ENCODE measurements around the gene MRPS23. TPM values are rescaled to one million over a fixed set of nuclear protein-coding genes. Genes with fewer than 3 reads are reported as not detected.
A peak's percentile ranks its signal among the peaks of the same experiment; 100 is the strongest.
"Not testable (repeated sequence)": the region's sequence is repeated elsewhere in the genome, so short reads cannot be mapped to it uniquely, and the experiment has no call there.

MRPS23 gene
- total RNA-seq, 1 donor from 2014 or later = 87.0 TPM

DNA sequence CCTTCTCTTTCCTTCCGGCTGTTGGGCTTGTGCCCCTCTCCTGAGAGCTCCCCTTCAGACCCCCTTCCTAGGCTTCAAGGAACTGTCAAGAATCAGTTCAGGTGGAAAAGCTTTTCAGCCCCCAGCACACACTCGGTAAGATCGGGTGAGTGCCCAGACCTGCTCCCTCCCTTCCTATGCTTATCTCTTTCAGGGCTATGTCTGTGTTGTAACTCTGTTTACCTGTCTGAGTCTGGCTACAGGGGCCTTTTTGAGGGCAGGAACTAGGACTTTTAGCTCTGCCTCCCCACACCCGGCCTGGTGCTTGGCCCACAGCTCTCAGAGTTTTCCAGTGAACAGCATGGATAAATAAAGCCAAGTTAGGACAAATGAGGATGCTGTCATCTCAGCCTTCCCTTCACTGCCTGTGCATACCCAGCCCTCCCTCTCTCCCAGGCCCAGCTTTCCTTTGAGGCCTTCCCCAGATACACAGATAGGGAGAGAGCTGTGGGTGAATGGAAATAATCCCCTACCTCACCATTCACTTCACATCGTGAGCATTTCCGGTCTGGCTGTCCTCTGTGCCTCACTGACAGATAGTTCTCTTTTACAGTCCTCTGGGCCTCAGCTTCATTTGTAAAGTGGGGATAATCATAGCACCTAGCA, 5.7 kb upstream of the MRPS23 start:
- no peak overlapping the region for H3K4me3 Mint-ChIP-seq
- H3K9me3 Mint-ChIP-seq = no peaks in the 10 kb centered on the region
- H3K27me3 Mint-ChIP-seq (ENCODE audit: insufficient read depth) = peaks cover 17% of the 10 kb centered on the region
- intact Hi-C loops (cut with micrococcal nuclease) = no loop called here
- H3K27ac Mint-ChIP-seq = no peak overlapping the region
- DNase-seq (ENCODE audit: low spot score) = no peak
- peaks cover 8% of the 10 kb centered on the region for H3K4me1 Mint-ChIP-seq (ENCODE audit: low read depth)
- no peaks in the 10 kb centered on the region for H3K36me3 Mint-ChIP-seq (ENCODE audit: low read depth)

- H3K27me3 Mint-ChIP-seq (ENCODE audit: insufficient read depth) = peaks cover 5% of the 10 kb centered on the region
These were observed 3.9 kb upstream of the MRPS23 start for GRCh38 chr17:57853695-57854094.

GRCh38 chr17:57852955-57853328, 3.1 kb upstream of the MRPS23 start:
- Mint-ChIP-seq H3K36me3 (ENCODE audit: low read depth) (peaks cover 11% of the 10 kb centered on the region), H3K4me3 (no peak overlapping the region)
- intact Hi-C loops (cut with micrococcal nuclease) = loop anchor here (5.0 kb wide), 2 partner anchors 499 to 1021 kb away; partner anchors contain the start of genes C17orf67, DGKE and SUPT4H1

More at GRCh38 chr17:57853695-57854094, 3.9 kb upstream of the MRPS23 start:
- Mint-ChIP-seq H3K4me3 (no peak overlapping the region), H3K36me3 (ENCODE audit: low read depth) (peaks cover 11% of the 10 kb centered on the region), H3K4me1 (ENCODE audit: low read depth) (peaks cover 18% of the 10 kb centered on the region), H3K27ac (no peak overlapping the region), H3K9me3 (no peaks in the 10 kb centered on the region)
- intact Hi-C loops (cut with micrococcal nuclease) = loop anchor here (5.0 kb wide), 2 partner anchors 499 to 1021 kb away; partner anchors contain the start of genes C17orf67, DGKE and SUPT4H1
- no peak for DNase-seq (ENCODE audit: low spot score)

GRCh38 chr17:57852092-57852954, 2.5 kb upstream of the MRPS23 start:
- H3K36me3 Mint-ChIP-seq (ENCODE audit: low read depth) = peaks cover 11% of the 10 kb centered on the region
- no peaks in the 10 kb centered on the region for H3K27me3 Mint-ChIP-seq (ENCODE audit: insufficient read depth)
- no peaks in the 10 kb centered on the region for H3K9me3 Mint-ChIP-seq
- intact Hi-C loops (cut with micrococcal nuclease) = loop anchor here (5.0 kb wide), 2 partner anchors 500 to 1020 kb away; partner anchors contain the start of genes C17orf67, DGKE and SUPT4H1
- H3K4me3 Mint-ChIP-seq = peak overlapping the region; percentile 74
- no peak for DNase-seq (ENCODE audit: low spot score)
- H3K4me1 Mint-ChIP-seq (ENCODE audit: low read depth) = peaks cover 18% of the 10 kb centered on the region
- H3K27ac Mint-ChIP-seq = no peak overlapping the region

More at GRCh38 chr17:57852955-57853328, 3.1 kb upstream of the MRPS23 start:
- DNase-seq (ENCODE audit: low spot score) = no peak
- no peaks in the 10 kb centered on the region for H3K27me3 Mint-ChIP-seq (ENCODE audit: insufficient read depth)
- H3K9me3 Mint-ChIP-seq = no peaks in the 10 kb centered on the region
- peaks cover 18% of the 10 kb centered on the region for H3K4me1 Mint-ChIP-seq (ENCODE audit: low read depth)
- no peak overlapping the region for H3K27ac Mint-ChIP-seq

DNA sequence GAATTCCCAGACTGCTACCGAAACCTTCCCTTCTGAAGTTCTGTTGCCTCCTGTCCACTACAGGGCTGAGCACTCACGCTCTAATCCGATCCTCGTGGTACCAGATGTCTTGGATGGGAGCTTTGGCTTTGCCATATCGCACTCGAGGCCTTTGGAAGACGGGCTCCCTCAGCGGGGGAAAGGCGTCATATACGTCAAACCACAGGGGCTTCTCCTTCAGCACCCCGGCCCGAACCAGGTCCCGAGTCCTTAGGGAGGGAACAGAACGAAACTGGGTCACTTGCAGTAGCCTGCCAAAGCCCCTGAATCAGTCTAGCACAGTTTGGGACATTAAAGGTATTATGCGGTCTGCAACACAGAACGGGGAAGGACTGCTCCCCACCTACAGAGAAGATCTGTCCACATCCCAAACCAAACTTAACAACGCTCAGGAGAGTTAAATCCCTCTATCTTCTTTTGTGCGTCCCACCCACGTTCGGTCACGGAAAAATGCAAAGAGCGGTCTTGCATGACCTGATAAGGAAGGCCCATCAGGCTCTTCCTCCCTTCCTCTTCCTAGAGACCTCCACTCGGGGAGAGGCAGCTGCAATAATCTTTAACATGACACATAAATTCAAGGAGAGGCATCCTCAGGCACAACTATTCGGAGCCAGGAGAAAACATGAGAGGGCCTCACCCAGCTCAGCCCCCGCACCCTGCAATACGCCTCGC, 526 bp downstream of the MRPS23 start:
- Mint-ChIP-seq H3K4me1 (ENCODE audit: low read depth) (peaks cover 18% of the 10 kb centered on the region), H3K4me3 (peak overlapping the region; percentile 99), H3K9me3 (no peaks in the 10 kb centered on the region), H3K27ac (peak overlapping the region; percentile 99), H3K36me3 (ENCODE audit: low read depth) (peaks cover 20% of the 10 kb centered on the region), H3K27me3 (ENCODE audit: insufficient read depth) (no peaks in the 10 kb centered on the region)
- intact Hi-C loops (cut with micrococcal nuclease) = no loop called here
- DNase-seq (ENCODE audit: low spot score) = no peak

DNA sequence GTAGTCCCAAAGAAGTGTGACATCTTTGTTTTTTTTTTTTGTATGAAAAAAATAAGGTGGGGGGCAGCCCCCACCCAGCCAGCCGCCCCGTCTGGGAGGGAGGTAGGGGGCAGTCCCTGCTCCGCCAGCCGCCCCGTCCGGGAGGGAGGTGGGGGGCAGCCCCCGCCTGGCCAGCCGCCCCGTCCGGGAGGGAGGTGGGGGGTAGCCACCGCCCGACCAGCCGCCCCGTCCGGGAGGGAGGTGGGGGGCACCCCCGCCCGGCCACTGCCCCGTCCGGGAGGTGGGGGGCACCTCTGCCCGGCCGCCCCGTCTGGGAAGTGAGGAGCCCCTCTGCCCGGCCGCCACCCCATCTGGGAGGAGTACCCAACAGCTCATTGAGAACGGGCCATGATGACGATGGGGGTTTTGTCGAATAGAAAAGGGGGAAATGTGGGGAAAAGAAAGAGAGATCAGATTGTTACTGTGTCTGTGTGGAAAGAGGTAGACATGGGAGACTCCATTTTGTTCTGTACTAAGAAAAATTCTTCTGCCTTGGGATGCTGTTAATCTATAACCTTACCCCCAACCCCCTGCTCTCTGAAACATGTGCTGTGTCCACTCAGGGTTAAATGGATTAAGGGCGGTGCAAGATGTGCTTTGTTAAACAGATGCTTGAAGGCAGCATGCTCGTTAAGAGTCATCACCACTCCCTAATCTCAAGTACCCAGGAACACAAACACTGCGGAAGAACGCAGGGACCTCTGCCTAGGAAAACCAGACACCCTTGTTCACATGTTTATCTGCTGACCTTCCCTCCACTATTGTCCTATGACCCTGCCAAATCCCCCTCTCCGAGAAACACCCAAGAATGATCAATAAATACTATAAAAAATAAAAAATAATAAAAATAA, 3.5 kb downstream of the MRPS23 start:
- Mint-ChIP-seq H3K36me3 (ENCODE audit: low read depth) (peaks cover 31% of the 10 kb centered on the region), H3K4me1 (ENCODE audit: low read depth) (peaks cover 18% of the 10 kb centered on the region)
- H3K27me3 Mint-ChIP-seq (ENCODE audit: insufficient read depth); H3K27ac Mint-ChIP-seq; intact Hi-C loops (cut with micrococcal nuclease); H3K4me3 Mint-ChIP-seq; DNase-seq (ENCODE audit: low spot score); H3K9me3 Mint-ChIP-seq: not testable (repeated sequence)

DNA sequence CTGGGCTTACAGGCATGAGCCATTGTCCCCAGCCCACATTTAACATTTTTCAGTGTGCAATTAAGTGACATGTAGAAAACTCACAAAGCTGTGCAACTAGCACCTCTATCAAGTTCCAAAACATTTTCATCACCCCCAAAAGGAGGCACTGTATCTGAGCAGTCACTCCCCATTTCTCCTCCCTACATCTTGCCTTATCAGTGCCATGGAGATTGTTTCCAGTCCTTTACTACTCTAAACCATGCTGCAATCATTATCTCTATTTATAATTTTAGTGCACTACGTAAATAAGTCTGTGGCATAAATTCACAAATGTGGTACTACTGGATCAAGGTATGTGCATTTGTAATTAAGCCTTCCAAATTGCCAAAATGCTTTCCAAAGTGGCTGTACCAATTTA, 7.6 kb downstream of the MRPS23 start:
- H3K9me3 Mint-ChIP-seq = no peaks in the 10 kb centered on the region
- no peaks in the 10 kb centered on the region for H3K4me1 Mint-ChIP-seq (ENCODE audit: low read depth)
- peaks cover 36% of the 10 kb centered on the region for H3K36me3 Mint-ChIP-seq (ENCODE audit: low read depth)
- H3K27me3 Mint-ChIP-seq (ENCODE audit: insufficient read depth) = no peaks in the 10 kb centered on the region
- DNase-seq (ENCODE audit: low spot score) = no peak
- intact Hi-C loops (cut with micrococcal nuclease) = no loop called here
- H3K27ac Mint-ChIP-seq = no peak overlapping the region
- no peak overlapping the region for H3K4me3 Mint-ChIP-seq

DNA sequence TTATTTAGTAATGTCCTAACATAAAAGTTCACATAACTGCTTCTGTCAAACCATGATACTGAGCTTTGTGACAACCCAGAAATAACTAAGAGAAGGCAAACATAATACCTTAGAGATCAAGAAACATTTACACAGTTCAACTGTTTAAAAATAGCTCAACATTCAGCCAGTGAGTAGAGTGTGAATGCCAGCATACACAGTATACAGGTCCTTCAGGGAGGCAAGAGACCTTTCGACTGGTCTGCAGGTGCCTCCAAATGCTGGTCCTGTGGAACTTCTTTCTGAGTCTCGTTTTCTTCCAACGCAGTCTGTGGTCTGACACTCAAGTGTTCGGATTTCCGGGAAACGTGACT, 10.3 kb downstream of the MRPS23 start:
- DNase-seq (ENCODE audit: low spot score) = no peak
- no peaks in the 10 kb centered on the region for H3K27me3 Mint-ChIP-seq (ENCODE audit: insufficient read depth)
- intact Hi-C loops (cut with micrococcal nuclease) = no loop called here
- no peak overlapping the region for H3K4me3 Mint-ChIP-seq
- H3K27ac Mint-ChIP-seq = no peak overlapping the region
- peaks cover 32% of the 10 kb centered on the region for H3K36me3 Mint-ChIP-seq (ENCODE audit: low read depth)
- H3K4me1 Mint-ChIP-seq (ENCODE audit: low read depth) = peaks cover 7% of the 10 kb centered on the region
- no peaks in the 10 kb centered on the region for H3K9me3 Mint-ChIP-seq

DNA sequence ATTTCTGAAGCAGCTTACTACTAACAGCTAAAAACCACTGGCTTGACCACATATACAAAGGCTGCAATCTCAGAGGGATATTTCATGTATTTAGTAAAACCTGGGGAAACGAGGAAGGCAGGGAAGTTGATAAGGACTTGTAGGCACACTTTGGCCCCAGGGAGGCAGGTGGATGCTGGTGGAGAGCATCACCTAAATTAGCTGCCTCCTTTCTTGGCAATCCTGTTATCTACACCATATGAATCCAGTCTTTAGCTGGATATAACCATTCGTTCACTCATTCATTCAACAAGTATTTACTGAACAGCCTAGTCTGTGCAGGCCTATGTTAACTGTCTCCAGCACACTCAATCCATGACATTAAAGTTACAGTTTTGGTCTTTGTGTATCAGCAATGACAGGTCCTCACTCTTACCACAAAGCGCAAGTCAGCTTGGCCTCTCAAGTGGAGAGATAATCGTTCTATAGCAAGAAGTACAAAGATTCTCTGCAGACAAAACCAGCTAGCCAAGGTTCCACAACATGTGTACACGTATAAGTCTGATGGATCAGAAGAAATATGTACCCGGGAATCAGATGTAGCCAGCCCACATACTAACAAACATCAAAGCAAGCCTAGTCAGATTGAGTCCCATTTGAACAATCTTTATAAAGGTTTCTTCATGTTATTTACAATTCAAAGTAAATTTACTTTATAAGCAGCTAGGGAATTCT, 10.8 kb downstream of the MRPS23 start:
- intact Hi-C loops (cut with micrococcal nuclease) = no loop called here
- H3K9me3 Mint-ChIP-seq = no peaks in the 10 kb centered on the region
- peaks cover 32% of the 10 kb centered on the region for H3K36me3 Mint-ChIP-seq (ENCODE audit: low read depth)

DNA sequence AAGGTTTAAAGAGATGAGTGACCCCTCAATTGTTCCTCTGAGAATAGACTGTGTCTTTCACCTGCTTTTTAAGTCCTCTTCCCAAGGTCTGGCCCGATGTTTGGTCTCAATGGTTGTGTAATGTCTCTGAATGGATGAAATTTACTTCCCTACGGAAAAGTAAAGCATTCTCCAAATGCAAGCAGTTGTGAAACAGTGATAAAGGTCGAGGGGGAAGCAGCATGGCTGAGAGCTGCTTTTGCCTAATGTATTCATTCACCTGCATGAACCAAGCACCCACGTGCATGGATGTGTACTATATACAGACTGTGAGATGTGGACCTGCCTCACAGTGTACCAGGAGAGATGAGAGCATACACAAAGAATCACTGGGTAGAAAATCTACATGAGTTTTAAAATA, 11.4 kb downstream of the MRPS23 start:
- H3K27ac Mint-ChIP-seq = no peak overlapping the region
- peaks cover 14% of the 10 kb centered on the region for H3K4me1 Mint-ChIP-seq (ENCODE audit: low read depth)
- H3K36me3 Mint-ChIP-seq (ENCODE audit: low read depth) = peaks cover 32% of the 10 kb centered on the region
- no peak overlapping the region for H3K4me3 Mint-ChIP-seq
- intact Hi-C loops (cut with micrococcal nuclease) = no loop called here
- no peaks in the 10 kb centered on the region for H3K9me3 Mint-ChIP-seq
- no peak for DNase-seq (ENCODE audit: low spot score)
- no peaks in the 10 kb centered on the region for H3K27me3 Mint-ChIP-seq (ENCODE audit: insufficient read depth)

More for the DNA sequence above, 10.8 kb downstream of the MRPS23 start:
- Mint-ChIP-seq H3K4me1 (ENCODE audit: low read depth) (peaks cover 11% of the 10 kb centered on the region), H3K4me3 (no peak overlapping the region), H3K27ac (no peak overlapping the region), H3K27me3 (ENCODE audit: insufficient read depth) (no peaks in the 10 kb centered on the region)
- DNase-seq (ENCODE audit: low spot score) = no peak

- Mint-ChIP-seq H3K27ac (no peak overlapping the region), H3K9me3 (no peaks in the 10 kb centered on the region)
- no peak for DNase-seq (ENCODE audit: low spot score)
These were observed 14.4 kb downstream of the MRPS23 start for GRCh38 chr17:57835333-57835900.

More at GRCh38 chr17:57835333-57835900, 14.4 kb downstream of the MRPS23 start:
- intact Hi-C loops (cut with micrococcal nuclease) = no loop called here
- Mint-ChIP-seq H3K4me1 (ENCODE audit: low read depth) (peaks cover 14% of the 10 kb centered on the region), H3K36me3 (ENCODE audit: low read depth) (peaks cover 15% of the 10 kb centered on the region), H3K27me3 (ENCODE audit: insufficient read depth) (no peaks in the 10 kb centered on the region), H3K4me3 (no peak overlapping the region)

All from activated T-helper 1 cell treated with anti-CD3 and anti-CD28 coated beads, Interleukin-12 subunit alpha, Interleukin-12 subunit beta, Interleukin-2, Interleukin-4 antibody, amounts not matched to agents 30 ng/mL and 10 ng/mL and 1 ng/mL, durations not matched to agents 14 hours and 24 hours and 36 hours (primary cell).